H9 (cell line): ENCODE data around the gene CYFIP1. TPM values are rescaled to one million over a fixed set of nuclear protein-coding genes. Genes with fewer than 3 reads are reported as not detected.

Experiments
- DNase-seq: peaks from one replicate; pipeline ENCODE4 v3.0.0-alpha.2; 2017
- H2AFZ ChIP-seq: one replicate; pipeline ENCODE4 v1.6.1; 2013; ENCODE audit warnings: mild to moderate bottlenecking, low read length, control low read depth, moderate library complexity
- H2AK5ac ChIP-seq: 2 replicates; pipeline ENCODE4 v1.6.1; 2013; ENCODE audit warnings: low read length, control low read depth, mixed read lengths; ENCODE audit not compliant: insufficient read length
- H2BK120ac ChIP-seq: one replicate; pipeline ENCODE4 v1.6.1; 2013; ENCODE audit warnings: low read depth, mild to moderate bottlenecking, low read length, control low read depth, inconsistent platforms; ENCODE audit not compliant: poor library complexity, severe bottlenecking
- H2BK12ac ChIP-seq: 2 replicates; pipeline ENCODE4 v1.6.1; 2013; ENCODE audit warnings: low read length, control low read depth, mixed read lengths, low read depth; ENCODE audit not compliant: insufficient read length
- H2BK15ac ChIP-seq: 2 replicates; pipeline ENCODE4 v1.6.1; 2013; ENCODE audit warnings: low read depth, low read length, control low read depth
- H2BK20ac ChIP-seq: one replicate; pipeline ENCODE4 v1.6.1; 2013; ENCODE audit warnings: low read depth, mild to moderate bottlenecking, low read length, control low read depth, inconsistent platforms; ENCODE audit not compliant: poor library complexity, severe bottlenecking
- H2BK5ac ChIP-seq: 2 replicates; pipeline ENCODE4 v1.6.1; 2013; ENCODE audit warnings: low read length, control low read depth, mixed read lengths; ENCODE audit not compliant: insufficient read length
- H3K14ac ChIP-seq: 2 replicates; pipeline ENCODE4 v1.6.1; 2013; ENCODE audit warnings: low read length, control low read depth; ENCODE audit not compliant: insufficient read depth
- H3K18ac ChIP-seq: 2 replicates; pipeline ENCODE4 v1.6.1; 2013; ENCODE audit warnings: low read depth, mild to moderate bottlenecking, mixed read lengths, low read length, control low read depth; ENCODE audit not compliant: insufficient read length
- H3K23ac ChIP-seq: 2 replicates; pipeline ENCODE4 v1.6.1; 2013; ENCODE audit warnings: low read length, control low read depth, mixed read lengths, low read depth; ENCODE audit not compliant: insufficient read length
- H3K23me2 ChIP-seq: 2 replicates; pipeline ENCODE4 v1.6.1; 2013; ENCODE audit warnings: low read depth, mild to moderate bottlenecking, mixed read lengths, low read length, control low read depth; ENCODE audit not compliant: insufficient read length, poor library complexity, severe bottlenecking
- H3K27ac ChIP-seq: 2 replicates; pipeline ENCODE4 v1.5.1; 2013; ENCODE audit warnings: low read length, control low read depth, mixed read lengths, low read depth; ENCODE audit not compliant: insufficient read length
- H3K27me3 ChIP-seq: 2 replicates; pipeline ENCODE4 v1.6.1; 2013; ENCODE audit warnings: low read length, control low read depth, inconsistent platforms; ENCODE audit not compliant: insufficient read depth
- H3K4ac ChIP-seq: 2 replicates; pipeline ENCODE4 v1.6.1; 2013; ENCODE audit warnings: low read depth, mild to moderate bottlenecking, control low read depth, inconsistent platforms, low read length, moderate library complexity
- H3K4me1 ChIP-seq: 2 replicates; pipeline ENCODE4 v1.6.1; 2013; ENCODE audit warnings: low read length, control low read depth, inconsistent platforms; ENCODE audit not compliant: insufficient read depth
- H3K4me2 ChIP-seq: 2 replicates; pipeline ENCODE4 v1.6.1; 2013; ENCODE audit warnings: low read length, control low read depth, mixed read lengths; ENCODE audit not compliant: insufficient read length, insufficient read depth
- H3K56ac ChIP-seq: 2 replicates; pipeline ENCODE4 v1.6.1; 2013; ENCODE audit warnings: low read depth, mild to moderate bottlenecking, mixed read lengths, low read length, control low read depth; ENCODE audit not compliant: insufficient read length
- H3K79me1 ChIP-seq: 2 replicates; pipeline ENCODE4 v1.6.1; 2013; ENCODE audit warnings: low read depth, mild to moderate bottlenecking, moderate library complexity, low read length, control low read depth, inconsistent platforms; ENCODE audit not compliant: insufficient read depth, poor library complexity, severe bottlenecking
- H3K79me2 ChIP-seq: 2 replicates; pipeline ENCODE4 v1.6.1; 2013; ENCODE audit warnings: low read length, control low read depth, inconsistent platforms; ENCODE audit not compliant: insufficient read depth
- H3K9ac ChIP-seq: 2 replicates; pipeline ENCODE4 v1.6.1; 2013; ENCODE audit warnings: low read length, control low read depth, mixed read lengths; ENCODE audit not compliant: insufficient read length; ENCODE audit errors: extremely low read depth
- H3K9me3 ChIP-seq: one replicate; pipeline ENCODE4 v1.6.1; 2013; ENCODE audit warnings: low read depth, low read length, inconsistent platforms; ENCODE audit not compliant: control insufficient read depth
- H3T11ph ChIP-seq: one replicate; pipeline ENCODE4 v1.6.1; 2013; ENCODE audit warnings: mild to moderate bottlenecking, low read length, control low read depth, inconsistent platforms
- H4K20me1 ChIP-seq: one replicate; pipeline ENCODE4 v1.6.1; 2013; ENCODE audit not compliant: control insufficient read depth, insufficient read length, insufficient read depth
- H4K5ac ChIP-seq: 2 replicates; pipeline ENCODE4 v1.6.1; 2013; ENCODE audit warnings: low read depth, mild to moderate bottlenecking, mixed read lengths, low read length, control low read depth; ENCODE audit not compliant: insufficient read length
- H4K8ac ChIP-seq: replicated peaks from 2 replicates; pipeline ENCODE4 v1.6.1; 2013; ENCODE audit warnings: low read length, control low read depth, mixed read lengths, low read depth; ENCODE audit not compliant: insufficient read length
- H4K91ac ChIP-seq: 2 replicates; pipeline ENCODE4 v1.6.1; 2013; ENCODE audit warnings: low read depth, mild to moderate bottlenecking, moderate library complexity, mixed read lengths, low read length, control low read depth; ENCODE audit not compliant: insufficient read length
- H3K27ac Mint-ChIP-seq, 3 experiments: 2 replicates in 2 of 3; 3 replicates in 1 of 3; pipeline ENCODE4 v1.8.0; 2020 to 2021; ENCODE audit warnings: mixed read lengths in 3 of 3, mild to moderate bottlenecking in 1 of 3, moderate library complexity in 1 of 3
- H3K27me3 Mint-ChIP-seq: 2 replicates; pipeline ENCODE4 v1.8.0; 2021; ENCODE audit warnings: low read depth, mild to moderate bottlenecking, moderate library complexity, mixed read lengths
- H3K36me3 Mint-ChIP-seq, 3 experiments: 2 replicates in 2 of 3; 3 replicates in 1 of 3; pipeline ENCODE4 v1.8.0; 2020 to 2021; ENCODE audit warnings: low read depth in 3 of 3, mixed read lengths in 3 of 3; ENCODE audit not compliant: insufficient read depth in 1 of 3
- H3K4me1 Mint-ChIP-seq, 2 experiments: 2 replicates each; pipeline ENCODE4 v1.8.0; 2020; ENCODE audit warnings: mixed read lengths in 2 of 2
- H3K4me3 Mint-ChIP-seq, 2 experiments: 2 replicates in 1 of 2; 3 replicates in 1 of 2; pipeline ENCODE4 v1.8.0; 2020 to 2021; ENCODE audit warnings: mild to moderate bottlenecking in 2 of 2, mixed read lengths in 2 of 2, moderate library complexity in 1 of 2
- H3K9me3 Mint-ChIP-seq, 2 experiments: 2 replicates in 1 of 2; 3 replicates in 1 of 2; pipeline ENCODE4 v1.8.0; 2020; ENCODE audit warnings: mild to moderate bottlenecking in 2 of 2, mixed read lengths in 2 of 2, moderate library complexity in 1 of 2
- CTCF ChIP-seq: fragments of 200-600 bp; sonication (generic); conservative IDR thresholded peaks from 3 replicates; pipeline ENCODE4 v1.8.0; 2021; ENCODE audit warnings: antibody characterized with exemption, mild to moderate bottlenecking
- WGBS: extraction: QIAGEN DNeasy Blood & Tissue Kit; methylation state at CpG from one replicate; pipeline ENCODE4 v1.1.7; 2013; ENCODE audit warnings: missing lambda C conversion rate, low lambda C conversion rate, mixed read lengths; ENCODE audit not compliant: insufficient read length; ENCODE audit errors: extremely low coverage; 5-methylcytosine and 5-hydroxymethylcytosine counted together
- total RNA-seq: library from RNA; stranded (reverse); gene quantifications from 2 replicates; pipeline ENCODE4 v1.2.1, GENCODE V29; 2021

CYFIP1 gene
- total RNA-seq, 1 experiment from 2014 or later: 71.2 TPM

DNA sequence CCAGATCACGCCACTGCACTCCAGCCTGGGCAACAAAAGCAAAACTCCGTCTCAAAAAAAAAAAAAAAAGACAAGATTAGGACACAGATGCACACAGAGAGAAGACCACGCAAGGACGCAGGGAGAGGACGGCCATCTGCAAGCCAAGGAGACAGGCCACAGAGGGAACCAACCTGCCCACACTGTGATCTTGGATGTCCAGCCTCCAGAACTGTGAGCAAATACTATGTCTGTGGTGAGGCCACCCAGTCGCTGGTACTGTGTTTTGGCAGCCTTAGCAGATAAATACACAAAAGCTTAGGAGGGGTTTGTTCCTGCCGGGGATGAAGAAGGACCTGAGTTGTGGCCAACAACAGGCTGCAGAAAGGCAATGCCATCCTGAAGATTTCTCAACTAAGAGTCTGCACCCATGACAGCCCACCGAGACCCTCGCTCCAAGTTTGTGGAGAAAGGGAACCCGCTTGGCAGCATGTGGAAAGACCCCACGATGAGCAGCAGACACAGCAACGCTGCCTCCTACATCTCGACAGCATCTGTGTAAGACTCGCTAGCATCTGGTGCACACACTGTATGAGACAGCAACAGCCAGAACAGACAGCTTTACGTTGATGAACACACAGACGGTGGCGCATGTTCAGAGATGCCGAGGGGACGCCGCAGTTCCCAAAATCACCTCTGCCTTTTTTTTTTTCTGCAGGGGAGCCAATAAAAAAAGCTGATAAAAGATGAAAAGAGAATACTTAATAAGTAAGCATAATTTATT, 13.7 kb downstream of the CYFIP1 start:
- no peak overlapping the region for H4K91ac ChIP-seq
- no peaks in the 10 kb centered on the region for H3K23me2 ChIP-seq
- WGBS: no CpG with 5 or more reads among the region's 20 CpGs
- H3T11ph ChIP-seq: no peak overlapping the region
- H3K4me2 ChIP-seq: no peak overlapping the region
- H2BK120ac ChIP-seq: no peak overlapping the region
- no peak overlapping the region for H3K14ac ChIP-seq
- no peak for TF ChIP-seq CTCF
- Mint-ChIP-seq H3K9me3 (no peaks in the 10 kb centered on the region; a peak in 1 of 5 replicates), H3K27me3 (no peaks in the 10 kb centered on the region), H3K27ac (no peak overlapping the region), H3K4me3 (no peak overlapping the region), H3K36me3 (peaks cover 0 to 6% (median 3%) of the 10 kb centered on the region in 3 experiments; a peak in 4 of 7 replicates), H3K4me1 (peaks cover 15 to 17% of the 10 kb centered on the region in 2 experiments)
- H4K20me1 ChIP-seq: no peaks in the 10 kb centered on the region
- H2AK5ac ChIP-seq: no peak overlapping the region
- no peaks in the 10 kb centered on the region for H3K27me3 ChIP-seq
- no peak overlapping the region for H2AFZ ChIP-seq
- no peak overlapping the region for H2BK20ac ChIP-seq
- H2BK15ac ChIP-seq: no peak overlapping the region
- no peak overlapping the region for H3K4ac ChIP-seq
- H3K4me1 ChIP-seq: peaks cover 5% of the 10 kb centered on the region; the same call in 1 of the 2 replicates
- peaks cover 6% of the 10 kb centered on the region; the same call in 1 of the 2 replicates for H3K79me2 ChIP-seq
- no peak overlapping the region for H3K56ac ChIP-seq
- no peak overlapping the region for H2BK5ac ChIP-seq
- H3K79me1 ChIP-seq: no peaks in the 10 kb centered on the region
- H3K18ac ChIP-seq: no peak overlapping the region
- no peak overlapping the region for H4K8ac ChIP-seq
- no peak overlapping the region for H3K23ac ChIP-seq
- H3K27ac ChIP-seq: no peak overlapping the region
- DNase-seq: no peak
- H4K5ac ChIP-seq: no peak overlapping the region
- no peaks in the 10 kb centered on the region for H3K9me3 ChIP-seq
- H3K9ac ChIP-seq: no peak overlapping the region
- H2BK12ac ChIP-seq: no peak overlapping the region
